Thyroid gland (tissue), 4 donors: ENCODE results near the gene FIS1.

ENCODE experiments used
- POLR2A ChIP-seq, 2 donors: fragments of 450-650 bp; IDR thresholded peaks; one replicate each; pipeline ENCODE4 v1.6.1; 2017; ENCODE audit warnings: antibody characterized with exemption in 2 of 2, mild to moderate bottlenecking in 2 of 2, moderate library complexity in 1 of 2
- TF ChIP-seq, protein P1 (sequence below), 6 experiments: fragments of 200-600 bp in 3 of 6; fragments of 450-650 bp in 3 of 6; sonication (generic) in 3 of 6; IDR thresholded peaks; one replicate each; pipeline ENCODE4 v1.5.1; 2016 to 2019; ENCODE audit warnings: antibody characterized with exemption in 6 of 6, mild to moderate bottlenecking in 2 of 6, inconsistent platforms in 1 of 6, moderate library complexity in 1 of 6

GRCh38 chr7:101265622-101266516 lies 21.0 kb upstream of the FIS1 start:
- TF ChIP-seq, protein P1, sequence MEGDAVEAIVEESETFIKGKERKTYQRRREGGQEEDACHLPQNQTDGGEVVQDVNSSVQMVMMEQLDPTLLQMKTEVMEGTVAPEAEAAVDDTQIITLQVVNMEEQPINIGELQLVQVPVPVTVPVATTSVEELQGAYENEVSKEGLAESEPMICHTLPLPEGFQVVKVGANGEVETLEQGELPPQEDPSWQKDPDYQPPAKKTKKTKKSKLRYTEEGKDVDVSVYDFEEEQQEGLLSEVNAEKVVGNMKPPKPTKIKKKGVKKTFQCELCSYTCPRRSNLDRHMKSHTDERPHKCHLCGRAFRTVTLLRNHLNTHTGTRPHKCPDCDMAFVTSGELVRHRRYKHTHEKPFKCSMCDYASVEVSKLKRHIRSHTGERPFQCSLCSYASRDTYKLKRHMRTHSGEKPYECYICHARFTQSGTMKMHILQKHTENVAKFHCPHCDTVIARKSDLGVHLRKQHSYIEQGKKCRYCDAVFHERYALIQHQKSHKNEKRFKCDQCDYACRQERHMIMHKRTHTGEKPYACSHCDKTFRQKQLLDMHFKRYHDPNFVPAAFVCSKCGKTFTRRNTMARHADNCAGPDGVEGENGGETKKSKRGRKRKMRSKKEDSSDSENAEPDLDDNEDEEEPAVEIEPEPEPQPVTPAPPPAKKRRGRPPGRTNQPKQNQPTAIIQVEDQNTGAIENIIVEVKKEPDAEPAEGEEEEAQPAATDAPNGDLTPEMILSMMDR (IDR thresholded peaks at IDR 0.05): no peak
- TF ChIP-seq POLR2A (IDR thresholded peaks at IDR 0.05): no peak
